Kidney capillary endothelial cell (primary cell): Measurements from ENCODE around the gene LRCH1.

Experiments
- DNase-seq: peaks from one replicate; pipeline ENCODE4 v3.0.0-alpha.2; 2018; ENCODE audit warnings: low spot score

Gene LRCH1

DNA sequence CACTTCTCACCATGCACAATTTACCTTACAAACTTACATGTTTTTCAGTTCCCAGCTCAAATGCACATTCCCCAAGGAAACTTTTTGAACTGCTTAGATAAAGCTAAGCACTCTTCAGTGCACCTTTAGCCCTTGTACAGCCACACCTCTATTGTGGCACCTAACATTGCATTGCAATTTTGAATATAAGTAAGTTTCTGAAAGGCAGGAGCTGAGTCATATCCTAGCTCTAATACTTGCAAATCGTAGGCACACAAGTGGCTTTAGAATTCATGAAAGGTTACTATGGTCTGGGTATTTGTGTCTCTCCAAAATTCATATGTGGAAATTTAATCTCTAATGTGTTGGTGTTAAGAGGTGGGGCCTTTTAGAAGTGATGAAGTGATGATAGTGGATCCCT is 248.9 kb downstream of the LRCH1 start:
- no peak for DNase-seq
